Neural crest cell (in vitro differentiated cells): ENCODE results near the gene SERTAD2. TPM values are rescaled to one million over a fixed set of nuclear protein-coding genes. Genes with fewer than 3 reads are reported as not detected.

ENCODE experiments used
- DNase-seq: peaks from one replicate; pipeline ENCODE4 v3.0.0; 2021; ENCODE audit warnings: low read depth, mixed read lengths, low spot score
- H3K27ac Mint-ChIP-seq: one replicate; pipeline ENCODE4 v1.8.0; 2021; ENCODE audit warnings: mild to moderate bottlenecking, mixed read lengths; ENCODE audit not compliant: unreplicated experiment
- H3K27me3 Mint-ChIP-seq: 2 replicates; pipeline ENCODE4 v1.8.0; 2021; ENCODE audit warnings: low read depth, mild to moderate bottlenecking, mixed read lengths
- H3K36me3 Mint-ChIP-seq: 2 replicates; pipeline ENCODE4 v1.8.0; 2021; ENCODE audit warnings: low read depth, mild to moderate bottlenecking, mixed read lengths
- H3K4me1 Mint-ChIP-seq: 2 replicates; pipeline ENCODE4 v1.8.0; 2021; ENCODE audit warnings: mixed read lengths
- H3K4me3 Mint-ChIP-seq: one replicate; pipeline ENCODE4 v1.8.0; 2021; ENCODE audit warnings: mild to moderate bottlenecking, mixed read lengths
- H3K9me3 Mint-ChIP-seq: 2 replicates; pipeline ENCODE4 v1.8.0; 2021; ENCODE audit warnings: mixed read lengths
- total RNA-seq: library from RNA; stranded (reverse); gene quantifications from 2 replicates; pipeline ENCODE4 v1.2.1, GENCODE V29; 2021
- TF ChIP-seq, protein P1 (sequence below): fragments of 200-600 bp; sonication (generic); conservative IDR thresholded peaks from 2 replicates; pipeline ENCODE4 v1.5.0; 2021; ENCODE audit warnings: antibody characterized with exemption, mild to moderate bottlenecking

Gene SERTAD2
- total RNA-seq, 1 donor from 2014 or later, result 16.8 TPM

- Mint-ChIP-seq H3K9me3 (no peaks in the 10 kb centered on the region), H3K4me1 (peaks cover 54% of the 10 kb centered on the region), H3K27ac (peak overlapping the region; percentile 50), H3K4me3 (no peak overlapping the region), H3K27me3 (no peaks in the 10 kb centered on the region), H3K36me3 (no peaks in the 10 kb centered on the region)
- TF ChIP-seq, protein P1, sequence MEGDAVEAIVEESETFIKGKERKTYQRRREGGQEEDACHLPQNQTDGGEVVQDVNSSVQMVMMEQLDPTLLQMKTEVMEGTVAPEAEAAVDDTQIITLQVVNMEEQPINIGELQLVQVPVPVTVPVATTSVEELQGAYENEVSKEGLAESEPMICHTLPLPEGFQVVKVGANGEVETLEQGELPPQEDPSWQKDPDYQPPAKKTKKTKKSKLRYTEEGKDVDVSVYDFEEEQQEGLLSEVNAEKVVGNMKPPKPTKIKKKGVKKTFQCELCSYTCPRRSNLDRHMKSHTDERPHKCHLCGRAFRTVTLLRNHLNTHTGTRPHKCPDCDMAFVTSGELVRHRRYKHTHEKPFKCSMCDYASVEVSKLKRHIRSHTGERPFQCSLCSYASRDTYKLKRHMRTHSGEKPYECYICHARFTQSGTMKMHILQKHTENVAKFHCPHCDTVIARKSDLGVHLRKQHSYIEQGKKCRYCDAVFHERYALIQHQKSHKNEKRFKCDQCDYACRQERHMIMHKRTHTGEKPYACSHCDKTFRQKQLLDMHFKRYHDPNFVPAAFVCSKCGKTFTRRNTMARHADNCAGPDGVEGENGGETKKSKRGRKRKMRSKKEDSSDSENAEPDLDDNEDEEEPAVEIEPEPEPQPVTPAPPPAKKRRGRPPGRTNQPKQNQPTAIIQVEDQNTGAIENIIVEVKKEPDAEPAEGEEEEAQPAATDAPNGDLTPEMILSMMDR, result no peak
- no peak for DNase-seq
Observed at GRCh38 chr2:64622443-64623241, 31.1 kb downstream of the SERTAD2 start.

DNA sequence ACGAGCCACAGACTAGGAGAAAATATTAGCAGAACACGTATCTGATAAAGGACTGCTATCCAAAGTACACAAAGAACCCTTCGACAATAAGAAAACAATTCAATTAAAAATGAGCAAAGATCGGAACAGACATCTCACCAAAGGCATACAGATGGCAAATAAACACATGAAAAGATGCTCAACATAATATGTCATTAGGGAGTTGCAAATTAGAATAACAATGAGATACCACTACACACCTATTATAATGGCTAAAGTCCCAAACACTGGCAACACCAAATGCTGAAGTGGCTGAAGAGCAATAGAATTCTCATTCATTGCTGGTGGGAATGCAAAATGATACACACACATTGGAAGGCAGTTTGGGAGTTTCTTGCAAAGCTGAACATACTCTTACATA, 33.1 kb downstream of the SERTAD2 start:
- peaks cover 2% of the 10 kb centered on the region for H3K9me3 Mint-ChIP-seq

GRCh38 chr2:64617631-64618151, 36.0 kb downstream of the SERTAD2 start:
- Mint-ChIP-seq H3K27ac (peak overlapping the region; percentile 85), H3K36me3 (no peaks in the 10 kb centered on the region), H3K9me3 (peaks cover 2% of the 10 kb centered on the region), H3K4me3 (no peak overlapping the region), H3K4me1 (peaks cover 33% of the 10 kb centered on the region), H3K27me3 (no peaks in the 10 kb centered on the region)
- TF ChIP-seq, protein P1, result no peak
- no peak for DNase-seq

More for the DNA sequence above, 33.1 kb downstream of the SERTAD2 start:
- H3K4me1 Mint-ChIP-seq, result peaks cover 46% of the 10 kb centered on the region
- TF ChIP-seq, protein P1, result no peak
- H3K36me3 Mint-ChIP-seq, result no peaks in the 10 kb centered on the region
- DNase-seq, result no peak
- H3K27me3 Mint-ChIP-seq, result no peaks in the 10 kb centered on the region
- no peak overlapping the region for H3K27ac Mint-ChIP-seq
- H3K4me3 Mint-ChIP-seq, result no peak overlapping the region

DNA sequence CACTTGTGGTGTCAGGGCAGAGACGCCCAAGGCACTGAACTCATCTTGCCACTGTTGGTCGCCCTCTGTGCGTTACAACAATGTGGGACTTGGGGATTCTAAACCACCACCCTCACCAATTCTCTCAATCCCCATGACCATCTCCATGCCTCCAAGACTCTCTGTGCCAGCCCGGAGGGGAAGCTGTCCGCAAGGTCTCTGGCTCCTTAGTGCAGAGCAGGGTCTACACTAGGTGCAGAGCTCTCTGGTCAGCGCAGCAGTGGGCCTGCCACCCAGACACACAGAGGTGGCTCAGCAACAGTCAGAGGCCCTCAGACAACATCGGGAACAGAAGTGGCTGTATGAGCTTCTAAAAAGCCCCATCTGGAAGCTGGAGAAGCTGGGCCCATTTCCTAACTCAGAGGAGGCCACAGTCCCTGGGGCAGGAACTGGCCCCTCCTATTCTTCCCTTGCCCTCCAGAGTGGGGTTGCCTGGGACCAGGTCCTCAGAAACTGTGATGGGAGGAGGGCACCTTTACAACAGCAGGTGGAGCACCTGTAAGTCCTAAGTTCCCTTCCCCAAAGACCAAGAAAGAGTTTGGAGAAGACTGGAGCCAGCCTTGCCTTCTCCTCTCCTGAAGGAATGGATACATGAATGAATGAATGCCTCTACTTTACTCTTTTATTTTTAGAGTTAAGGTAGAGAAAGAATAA, 37.7 kb downstream of the SERTAD2 start:
- TF ChIP-seq, protein P1, result no peak
- peaks cover 27% of the 10 kb centered on the region for H3K4me1 Mint-ChIP-seq
- no peak for DNase-seq
- peaks cover 2% of the 10 kb centered on the region for H3K9me3 Mint-ChIP-seq
- H3K27ac Mint-ChIP-seq, result no peak overlapping the region
- H3K36me3 Mint-ChIP-seq, result no peaks in the 10 kb centered on the region
- H3K4me3 Mint-ChIP-seq, result no peak overlapping the region
- peaks cover 3% of the 10 kb centered on the region for H3K27me3 Mint-ChIP-seq

- no peak for DNase-seq
- Mint-ChIP-seq H3K27me3 (peaks cover 7% of the 10 kb centered on the region), H3K4me1 (peaks cover 25% of the 10 kb centered on the region), H3K27ac (no peak overlapping the region), H3K4me3 (no peak overlapping the region), H3K36me3 (no peaks in the 10 kb centered on the region), H3K9me3 (peaks cover 2% of the 10 kb centered on the region)
- TF ChIP-seq, protein P1, result no peak
Observed at GRCh38 chr2:64615192-64615763, 38.4 kb downstream of the SERTAD2 start.
